HG03378 (cell line): ENCODE data around the gene MLLT3.
A peak's percentile ranks its signal among the peaks of the same experiment; 100 is the strongest.
"Not testable (repeated sequence)": the region's sequence is repeated elsewhere in the genome, so short reads cannot be mapped to it uniquely, and the experiment has no call there.

Source experiments
- ATAC-seq: cut with Tn5 transposase; IDR thresholded peaks from one replicate; pipeline ENCODE4 v1.9.1; 2021; ENCODE audit warnings: mild to moderate bottlenecking, moderate library complexity; ENCODE audit not compliant: unreplicated experiment

The MLLT3 gene

DNA sequence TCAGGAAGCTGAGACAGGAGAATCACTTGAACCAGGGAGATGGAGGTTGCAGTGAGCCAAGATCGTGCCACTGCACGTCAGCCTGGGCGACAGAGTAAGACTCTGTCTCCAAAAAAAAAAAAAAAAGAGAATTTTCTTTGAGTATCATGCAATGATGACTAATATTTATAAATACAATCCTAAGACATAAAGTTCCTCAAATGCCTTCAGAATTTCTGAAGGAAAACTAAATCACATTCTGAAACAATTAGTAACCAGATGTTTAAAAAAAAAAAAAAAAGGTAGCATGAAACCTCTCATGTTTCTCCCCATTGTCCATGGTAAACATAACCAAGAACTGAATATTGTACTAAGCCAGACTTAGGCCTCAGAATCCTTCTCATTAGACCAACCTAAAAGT, 23.1 kb downstream of the MLLT3 start:
- no peak for ATAC-seq

GRCh38 chr9:20598367-20598766, 23.9 kb downstream of the MLLT3 start:
- ATAC-seq = no peak

DNA sequence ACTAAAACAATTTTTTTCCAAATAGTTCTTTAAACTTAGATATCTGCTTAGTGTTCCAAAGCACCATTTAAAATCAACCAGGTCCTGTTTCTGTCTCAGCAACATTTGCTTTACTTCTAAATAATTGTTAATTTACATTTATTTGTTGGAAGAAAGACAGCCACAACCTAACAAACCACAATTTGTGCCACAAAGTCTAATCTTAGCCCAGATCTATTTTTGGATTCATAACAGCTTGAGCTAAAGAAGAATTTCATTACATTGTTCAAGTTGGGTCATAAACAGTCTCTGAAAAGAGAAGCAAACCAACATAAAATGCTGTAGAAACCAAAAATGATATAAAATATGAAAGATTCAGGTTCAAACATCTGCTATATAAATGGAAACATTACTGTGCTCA, 24.4 kb downstream of the MLLT3 start:
- ATAC-seq = no peak

- no peak for ATAC-seq
These were observed 27.7 kb downstream of the MLLT3 start for GRCh38 chr9:20594608-20595007.

- ATAC-seq = no peak
These were observed 28.8 kb downstream of the MLLT3 start for GRCh38 chr9:20593537-20593936.

- ATAC-seq = no peak
These were observed 29.2 kb downstream of the MLLT3 start for GRCh38 chr9:20593105-20593504.

GRCh38 chr9:20592673-20593072, 29.6 kb downstream of the MLLT3 start:
- ATAC-seq = no peak

DNA sequence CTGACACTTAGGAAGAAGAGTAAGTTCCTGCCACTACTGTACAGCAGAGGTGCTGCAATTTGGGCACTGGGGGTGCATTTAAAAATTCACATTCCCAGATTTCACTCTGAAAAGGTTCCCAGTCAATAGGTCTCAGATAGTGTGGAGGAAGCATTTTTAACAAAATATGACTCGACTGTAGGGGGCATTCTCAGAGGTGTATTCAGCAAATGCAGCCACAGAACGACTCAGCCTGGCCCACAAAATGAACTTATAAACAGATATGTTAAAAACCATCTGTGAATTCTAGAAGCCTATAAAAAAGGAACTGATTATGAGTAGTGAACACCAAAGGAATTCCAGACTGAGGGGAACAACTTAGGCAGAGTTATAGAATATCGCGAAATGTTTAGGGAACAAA, 31.1 kb downstream of the MLLT3 start:
- no peak for ATAC-seq

- ATAC-seq = no peak
These were observed 37.2 kb downstream of the MLLT3 start for GRCh38 chr9:20584968-20585643.

DNA sequence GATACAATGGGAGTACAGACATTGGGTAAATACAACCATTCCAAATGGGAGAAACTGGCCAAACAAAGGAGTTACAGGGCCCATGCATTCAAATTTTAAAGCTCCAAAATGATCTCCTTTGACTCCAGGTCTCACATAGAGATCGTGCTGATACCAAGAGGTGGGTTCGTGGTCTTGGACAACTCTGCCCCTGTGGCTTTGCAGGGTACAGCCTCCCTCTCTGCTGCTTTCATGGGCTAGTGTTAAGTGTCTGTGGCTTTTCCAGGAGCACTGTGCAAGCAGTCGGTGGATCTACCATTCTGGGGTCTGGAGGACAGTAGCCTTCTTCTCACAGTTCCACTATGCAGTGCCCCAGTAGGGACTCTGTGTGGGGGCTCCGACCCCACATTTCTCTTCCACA, 39.2 kb downstream of the MLLT3 start:
- not testable (repeated sequence) for ATAC-seq

- peak; percentile 78 for ATAC-seq
These were observed 40.1 kb downstream of the MLLT3 start for GRCh38 chr9:20582150-20582549.

DNA sequence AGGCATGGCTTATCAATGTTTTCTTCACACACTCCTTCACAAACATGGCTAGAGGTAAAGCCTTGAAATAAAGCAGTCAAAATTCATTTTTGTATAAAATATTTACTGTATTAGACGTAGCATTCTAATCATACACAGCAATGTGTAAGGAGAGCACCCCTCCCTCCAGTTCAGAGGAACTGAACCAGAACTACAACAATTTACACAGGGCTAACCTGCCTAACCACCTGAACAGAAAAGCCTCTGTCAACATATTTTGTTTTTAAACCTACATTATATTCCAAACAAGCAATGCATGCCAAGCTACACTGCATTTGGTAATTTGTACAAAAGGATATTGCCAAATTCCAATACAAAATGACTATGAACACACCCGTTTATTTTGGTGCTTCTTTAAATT, 41.6 kb downstream of the MLLT3 start:
- ATAC-seq = no peak

GRCh38 chr9:20579524-20580314, 42.6 kb downstream of the MLLT3 start:
- ATAC-seq = peak; percentile 38

DNA sequence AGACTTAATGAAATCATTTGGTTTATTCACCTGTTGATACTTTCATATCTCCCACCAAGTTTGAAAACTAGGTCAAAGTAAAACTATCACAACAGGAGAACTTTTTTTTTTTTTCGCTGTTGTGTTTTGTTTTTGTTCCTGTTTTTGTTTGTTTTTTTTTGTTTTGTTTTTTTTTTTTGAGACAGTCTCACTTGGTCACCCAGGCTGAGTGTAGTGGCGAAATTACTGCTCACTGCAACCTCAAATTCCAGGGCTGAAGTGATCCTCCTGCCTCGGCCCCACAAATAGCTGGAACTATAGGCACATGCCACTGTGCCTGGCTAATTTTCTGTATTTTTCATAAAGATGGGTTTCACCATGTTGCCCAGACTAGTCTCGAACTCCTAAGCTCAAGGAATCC, 49.3 kb downstream of the MLLT3 start:
- no peak for ATAC-seq

GRCh38 chr9:20570756-20571155, 51.5 kb downstream of the MLLT3 start:
- ATAC-seq = peak; percentile 83

DNA sequence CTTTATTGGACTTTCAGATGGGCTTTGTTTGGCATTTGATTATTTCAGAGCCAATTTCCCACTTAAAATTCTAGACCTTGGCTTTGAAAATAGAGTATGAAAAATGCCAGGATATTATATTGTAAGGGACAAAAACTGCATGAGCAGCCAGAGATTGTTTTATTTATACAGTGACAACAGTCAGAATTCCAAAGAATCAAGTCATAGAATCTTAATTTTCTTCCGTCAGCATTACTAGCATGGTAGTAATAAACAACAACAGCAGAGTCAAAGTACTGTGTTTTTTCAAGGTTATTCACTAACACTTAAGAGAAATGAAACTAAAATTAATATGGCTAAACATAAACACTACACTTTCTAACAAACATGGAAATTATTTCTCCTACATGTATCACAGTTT, 52.2 kb downstream of the MLLT3 start:
- ATAC-seq = no peak

GRCh38 chr9:20569525-20569924, 52.8 kb downstream of the MLLT3 start:
- ATAC-seq = no peak

DNA sequence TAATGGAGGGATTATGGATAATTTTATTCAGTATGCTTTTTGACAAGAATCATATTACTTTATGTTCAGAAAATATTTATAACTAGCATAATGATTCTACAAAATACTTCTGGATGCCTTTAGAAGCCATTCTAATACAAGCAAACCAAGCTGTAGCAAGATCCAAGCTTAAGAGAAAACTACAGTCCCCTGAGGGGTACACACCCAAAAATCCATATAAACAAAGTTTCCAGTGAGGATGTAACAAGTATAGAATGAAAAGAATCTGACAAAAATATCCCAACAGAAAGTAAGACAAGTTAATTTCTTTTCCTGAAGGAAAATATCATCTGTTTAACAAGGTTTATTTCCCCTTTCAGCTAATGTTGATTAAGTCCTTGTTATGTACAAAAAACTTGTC, 53.9 kb downstream of the MLLT3 start:
- no peak for ATAC-seq

DNA sequence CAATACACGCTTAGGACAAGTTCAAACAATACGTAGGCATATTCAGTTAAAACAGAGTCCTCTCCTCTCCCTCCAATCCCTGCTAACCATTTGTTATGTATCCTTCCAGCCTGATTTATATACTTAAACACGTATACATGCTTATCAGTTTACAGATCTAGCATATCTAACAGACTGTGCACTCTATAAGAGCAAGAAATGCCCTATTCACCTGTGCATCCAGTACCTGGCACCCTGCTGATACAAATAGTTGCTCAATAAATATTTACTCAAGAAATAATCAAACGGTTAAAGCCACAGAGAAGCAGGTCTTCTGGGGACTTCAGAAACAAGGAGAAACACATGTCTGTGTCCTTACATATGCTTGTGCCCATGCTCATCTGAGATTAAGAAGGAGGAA, 55.9 kb downstream of the MLLT3 start:
- no peak for ATAC-seq

DNA sequence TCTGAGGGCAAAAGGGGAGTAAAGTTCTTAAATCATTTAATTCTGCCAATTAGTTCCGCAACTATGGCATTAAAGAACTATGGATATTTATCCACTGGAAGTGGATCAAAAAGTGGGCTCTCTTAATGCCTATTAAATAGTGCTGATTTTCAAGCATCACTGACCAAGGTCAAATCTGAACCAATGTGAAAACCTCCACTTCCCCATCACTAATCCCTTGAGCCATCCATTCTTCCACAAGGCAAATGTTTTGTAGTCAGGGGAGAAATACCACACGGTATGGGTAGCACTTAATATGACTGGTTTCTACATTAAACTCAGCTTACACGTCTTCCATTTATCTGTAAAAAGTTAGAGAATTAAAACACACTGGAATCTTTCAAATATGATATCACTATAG, 57.6 kb downstream of the MLLT3 start:
- ATAC-seq = no peak

DNA sequence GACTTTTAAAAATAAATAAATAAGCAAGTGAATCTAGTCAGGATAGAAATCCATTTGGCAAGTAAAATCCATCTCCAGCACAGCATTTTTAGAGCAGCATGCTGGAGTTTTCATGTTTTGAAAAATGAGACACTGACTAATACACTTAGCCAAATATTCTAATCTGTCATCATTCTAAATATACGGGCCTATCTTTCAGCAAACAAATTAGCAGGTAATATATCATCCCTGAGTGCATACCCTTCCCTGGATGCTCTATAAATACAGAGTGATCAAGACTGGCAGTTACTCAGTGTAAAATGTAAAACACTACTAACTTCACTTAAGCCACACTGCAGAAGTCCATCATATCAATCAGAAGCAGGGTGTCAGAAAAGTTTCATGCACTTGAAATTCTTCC, 58.4 kb downstream of the MLLT3 start:
- no peak for ATAC-seq

DNA sequence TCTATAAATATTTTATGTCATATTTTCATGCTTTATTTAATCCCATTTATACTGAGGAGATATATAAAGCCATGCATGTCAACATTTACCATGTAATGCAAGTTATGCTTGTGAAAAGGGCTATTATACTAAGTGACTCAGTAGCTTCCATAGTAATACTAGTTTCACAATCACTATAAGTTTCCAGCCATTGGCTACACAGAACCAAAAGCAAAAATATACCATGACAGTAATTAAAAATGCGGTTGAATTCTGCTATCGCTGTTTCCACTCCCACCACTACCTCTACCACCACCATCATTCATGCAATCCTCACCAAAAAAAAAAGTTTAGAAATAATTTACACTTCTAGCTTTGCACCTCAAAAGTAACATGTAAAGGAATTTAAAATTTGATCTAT, 60.2 kb downstream of the MLLT3 start:
- no peak for ATAC-seq

- no peak for ATAC-seq
These were observed 60.8 kb downstream of the MLLT3 start for GRCh38 chr9:20561531-20561930.
